GM23338 (cell line): ENCODE data around the gene DDC. TPM values are rescaled to one million over a fixed set of nuclear protein-coding genes. Genes with fewer than 3 reads are reported as not detected.

ENCODE experiments used
- ATAC-seq: fragments of 200-7000 bp; cut with Tn5 transposase; 3 replicates; pipeline ENCODE4 v1.9.1; 2020
- DNase-seq: peaks from one replicate; pipeline ENCODE4 v3.0.0-alpha.2; 2015; ENCODE audit warnings: low spot score
- H2AFZ ChIP-seq: fragments of 200-600 bp; sonication (generic); 2 replicates; pipeline ENCODE4 v1.8.0; 2016; ENCODE audit warnings: antibody characterized with exemption, mild to moderate bottlenecking, moderate library complexity
- H3F3A ChIP-seq: fragments of 200-600 bp; sonication (generic); replicated peaks from 2 replicates; pipeline ENCODE4 v1.8.0; 2017; ENCODE audit warnings: antibody characterized with exemption, mixed run types, low read depth
- H3K27ac ChIP-seq: fragments of 200-600 bp; sonication (generic); 2 replicates; pipeline ENCODE4 v1.6.1; 2016; ENCODE audit warnings: low read depth
- H3K27me3 ChIP-seq: fragments of 200-600 bp; sonication (generic); 2 replicates; pipeline ENCODE4 v1.8.0; 2016; ENCODE audit warnings: mild to moderate bottlenecking, mixed run types, moderate library complexity; ENCODE audit not compliant: insufficient read depth
- H3K36me3 ChIP-seq: fragments of 200-600 bp; sonication (generic); 2 replicates; pipeline ENCODE4 v1.8.0; 2016; ENCODE audit warnings: mild to moderate bottlenecking; ENCODE audit not compliant: insufficient read depth
- H3K4me1 ChIP-seq: fragments of 200-600 bp; sonication (generic); 2 replicates; pipeline ENCODE4 v1.8.0; 2016; ENCODE audit warnings: mild to moderate bottlenecking, moderate library complexity; ENCODE audit not compliant: insufficient read depth
- H3K4me2 ChIP-seq: fragments of 200-600 bp; sonication (generic); 2 replicates; pipeline ENCODE4 v1.7.1; 2017; ENCODE audit warnings: mixed run types
- H3K4me3 ChIP-seq: fragments of 200-600 bp; sonication (generic); 2 replicates; pipeline ENCODE4 v1.6.1; 2016; ENCODE audit warnings: mixed run types
- H3K79me2 ChIP-seq: fragments of 200-600 bp; sonication (generic); replicated peaks from 2 replicates; pipeline ENCODE4 v1.8.0; 2017; ENCODE audit warnings: mild to moderate bottlenecking; ENCODE audit not compliant: insufficient read depth
- H3K9me2 ChIP-seq: fragments of 200-600 bp; sonication (generic); 2 replicates; pipeline ENCODE4 v1.8.0; 2017; ENCODE audit not compliant: insufficient read depth
- H4K20me1 ChIP-seq: fragments of 200-600 bp; sonication (generic); replicated peaks from 2 replicates; pipeline ENCODE4 v1.8.0; 2017; ENCODE audit warnings: mild to moderate bottlenecking; ENCODE audit not compliant: insufficient read depth
- H3K27ac Mint-ChIP-seq: 2 replicates; pipeline ENCODE4 v1.8.0; 2020; ENCODE audit warnings: inconsistent platforms, mild to moderate bottlenecking, moderate library complexity, mixed read lengths
- H3K27me3 Mint-ChIP-seq: 3 replicates; pipeline ENCODE4 v1.8.0; 2022; ENCODE audit warnings: low read depth, mild to moderate bottlenecking, moderate library complexity, mixed read lengths, inconsistent platforms; ENCODE audit not compliant: insufficient read depth, poor library complexity
- H3K36me3 Mint-ChIP-seq: 3 replicates; pipeline ENCODE4 v1.8.0; 2021; ENCODE audit warnings: low read depth, mild to moderate bottlenecking, inconsistent platforms, moderate library complexity, mixed read lengths
- H3K4me1 Mint-ChIP-seq: 3 replicates; pipeline ENCODE4 v1.8.0; 2020; ENCODE audit warnings: mild to moderate bottlenecking, inconsistent platforms, mixed read lengths
- H3K4me3 Mint-ChIP-seq: 3 replicates; pipeline ENCODE4 v1.8.0; 2021; ENCODE audit warnings: moderate library complexity, mild to moderate bottlenecking, inconsistent platforms, mixed read lengths
- H3K9me3 Mint-ChIP-seq: 3 replicates; pipeline ENCODE4 v1.8.0; 2020; ENCODE audit warnings: moderate library complexity, mild to moderate bottlenecking, inconsistent platforms, mixed read lengths
- CREB1 ChIP-seq: fragments of 250-450 bp; sonication (Bioruptor Pico); IDR thresholded peaks from 2 replicates; pipeline ENCODE4 v1.5.0; 2020; ENCODE audit warnings: low read depth, mild to moderate bottlenecking, moderate library complexity
- CTCF ChIP-seq, 2 experiments: fragments of 200-600 bp in 1 of 2; sonication (generic) in 1 of 2; conservative IDR thresholded peaks; 2 replicates each; pipeline versions ENCODE4 v1.5.1 to v1.6.1; 2016 to 2017; ENCODE audit warnings: antibody characterized with exemption in 2 of 2, low read depth in 2 of 2, mild to moderate bottlenecking in 2 of 2, moderate library complexity in 1 of 2
- EZH2 ChIP-seq: fragments of 200-600 bp; sonication (generic); IDR thresholded peaks from one replicate; pipeline ENCODE4 v1.8.0; 2017; ENCODE audit warnings: antibody characterized with exemption, mild to moderate bottlenecking, low read depth; ENCODE audit not compliant: unreplicated experiment
- EZH2phosphoT487 ChIP-seq: fragments of 200-600 bp; sonication (generic); IDR thresholded peaks from one replicate; pipeline ENCODE4 v1.8.1; 2018; ENCODE audit warnings: antibody characterized with exemption; ENCODE audit not compliant: unreplicated experiment
- JUNB ChIP-seq: IDR thresholded peaks from one replicate; pipeline ENCODE4 v1.6.1; 2016; ENCODE audit warnings: antibody characterized with exemption; ENCODE audit not compliant: unreplicated experiment
- NANOG ChIP-seq: IDR thresholded peaks from 2 replicates; pipeline ENCODE4 v1.6.1; 2016; ENCODE audit warnings: antibody characterized with exemption, borderline replicate concordance
- POLR2AphosphoS5 ChIP-seq: IDR thresholded peaks from 2 replicates; pipeline ENCODE4 v1.6.1; 2016; ENCODE audit warnings: antibody characterized with exemption, low read depth
- REST ChIP-seq: IDR thresholded peaks from one replicate; pipeline ENCODE4 v1.6.1; 2018; ENCODE audit warnings: antibody characterized with exemption; ENCODE audit not compliant: unreplicated experiment
- STAT1 ChIP-seq: IDR thresholded peaks from one replicate; pipeline ENCODE4 v1.6.1; 2016; ENCODE audit warnings: antibody characterized with exemption; ENCODE audit not compliant: unreplicated experiment
- ZNF114 ChIP-seq: fragments of 250-450 bp; sonication (Bioruptor Pico); IDR thresholded peaks from 2 replicates; pipeline ENCODE4 v1.5.0; 2020; ENCODE audit warnings: mild to moderate bottlenecking, moderate library complexity
- ZNF331 ChIP-seq: fragments of 250-450 bp; sonication (Bioruptor Pico); IDR thresholded peaks from 2 replicates; pipeline ENCODE4 v1.5.0; 2020; ENCODE audit warnings: low read depth, mild to moderate bottlenecking, moderate library complexity
- ZNF462 ChIP-seq: fragments of 250-450 bp; sonication (Bioruptor Pico); IDR thresholded peaks from 2 replicates; pipeline ENCODE4 v1.5.0; 2020; ENCODE audit warnings: mild to moderate bottlenecking, moderate library complexity
- polyA plus RNA-seq: library from polyadenylated mRNA; unstranded; fragments of >200 nt; fragmentation: Nextera tagmentation; extraction: Ambion mirVana; gene quantifications from 2 replicates; pipeline ENCODE4 v1.2.1, GENCODE V29; 2016
- total RNA-seq: library from RNA; depleted of rRNA; stranded (reverse); fragments of >200 nt; shearing (Covaris generic); gene quantifications from 2 replicates; pipeline ENCODE4 v1.2.3, GENCODE V29; 2014
- TF ChIP-seq, protein P1 (sequence below): IDR thresholded peaks from 2 replicates; pipeline ENCODE4 v1.6.1; 2016; ENCODE audit warnings: antibody characterized with exemption

DDC gene
- total and polyA plus RNA-seq, 2 experiments from 2014 or later: not detected

GRCh38 chr7:50411332-50411731 lies 153.9 kb downstream of the DDC start:
- H3K4me3 ChIP-seq: no peak overlapping the region
- no peaks in the 10 kb centered on the region for H3K79me2 ChIP-seq
- no peak overlapping the region for H3K4me3 Mint-ChIP-seq
- H3K27ac Mint-ChIP-seq: no peak overlapping the region
- H3K9me2 ChIP-seq: no peaks in the 10 kb centered on the region; the same call in 1 of the 2 replicates
- no peaks in the 10 kb centered on the region for H3K27me3 ChIP-seq
- no peak overlapping the region for H3K4me2 ChIP-seq
- DNase-seq: no peak
- no peaks in the 10 kb centered on the region for H3K36me3 Mint-ChIP-seq
- peaks cover 8% of the 10 kb centered on the region for H3K27me3 Mint-ChIP-seq
- no peaks in the 10 kb centered on the region for H4K20me1 ChIP-seq
- ATAC-seq: no peak
- H3K27ac ChIP-seq: no peak overlapping the region
- H3K9me3 Mint-ChIP-seq: no peaks in the 10 kb centered on the region
- TF ChIP-seq EZH2 (no peak), NANOG (no peak), POLR2AphosphoS5 (no peak), CREB1 (CRISPR knock-in tag) (no peak), ZNF114 (no peak), REST (no peak), CTCF (conservative IDR thresholded peaks at IDR 0.05; ENCODE audit: low read depth in 2 of 2) (no peak), STAT1 (no peak), EZH2phosphoT487 (no peak), JUNB (no peak), ZNF462 (CRISPR knock-in tag) (no peak), ZNF331 (CRISPR knock-in tag) (no peak)
- TF ChIP-seq, protein P1, sequence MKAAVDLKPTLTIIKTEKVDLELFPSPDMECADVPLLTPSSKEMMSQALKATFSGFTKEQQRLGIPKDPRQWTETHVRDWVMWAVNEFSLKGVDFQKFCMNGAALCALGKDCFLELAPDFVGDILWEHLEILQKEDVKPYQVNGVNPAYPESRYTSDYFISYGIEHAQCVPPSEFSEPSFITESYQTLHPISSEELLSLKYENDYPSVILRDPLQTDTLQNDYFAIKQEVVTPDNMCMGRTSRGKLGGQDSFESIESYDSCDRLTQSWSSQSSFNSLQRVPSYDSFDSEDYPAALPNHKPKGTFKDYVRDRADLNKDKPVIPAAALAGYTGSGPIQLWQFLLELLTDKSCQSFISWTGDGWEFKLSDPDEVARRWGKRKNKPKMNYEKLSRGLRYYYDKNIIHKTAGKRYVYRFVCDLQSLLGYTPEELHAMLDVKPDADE: no peak
- no peaks in the 10 kb centered on the region for H3F3A ChIP-seq
- no peaks in the 10 kb centered on the region for H3K36me3 ChIP-seq
- peaks cover 6% of the 10 kb centered on the region; the same call in 2 of the 3 replicates for H3K4me1 Mint-ChIP-seq
- no peaks in the 10 kb centered on the region; the same call in 1 of the 2 replicates for H3K4me1 ChIP-seq
- no peak overlapping the region for H2AFZ ChIP-seq
